ENCODE data around the gene ITPRID2. TPM values are rescaled to one million over a fixed set of nuclear protein-coding genes. Genes with fewer than 3 reads are reported as not detected.

ITPRID2 gene
- total RNA-seq (2016; rRNA removed; fragmentation: Illumina TruSeq; extraction: Trizol) (61.4 and 62.3 TPM in 2 replicates), polyA plus RNA-seq (2011; rRNA removed) (35.3 and 44.8 TPM in 2 replicates), polyA minus RNA-seq (2011; rRNA and poly(A)+ RNA removed; ENCODE audit: low replicate concordance) (41.9 and 108 TPM in 2 replicates), Bru-seq, nascent RNA (percentile 96 among the genes with signal in this experiment), BruChase-seq, experiment 1, labeled RNA remaining after a 6-hour chase (percentile 96 among the genes with signal in this experiment), BruChase-seq, experiment 2, labeled RNA remaining after a 2-hour chase (percentile 95 among the genes with signal in this experiment)
- total RNA-seq (2016; cell fraction: cytosol; rRNA removed; fragmentation: Illumina TruSeq; extraction: Trizol; ENCODE audit: low read depth) = 20.6 and 24.7 TPM in 2 replicates
- total RNA-seq (2016; cell fraction: insoluble cytoplasmic fraction; rRNA removed; fragmentation: Illumina TruSeq; extraction: Trizol) = 58.6 TPM in 2 replicates
- total RNA-seq (2016; cell fraction: membrane; rRNA removed; fragmentation: Illumina TruSeq; extraction: Trizol) = 55.8 and 67.6 TPM in 2 replicates
- total RNA-seq (2016; cell fraction: nucleus; rRNA removed; fragmentation: Illumina TruSeq; extraction: Trizol) = 88.9 and 104 TPM in 2 replicates
- 18.4 and 22.5 TPM in 2 replicates for polyA plus RNA-seq (2011; cell fraction: cytosol; rRNA removed)
- polyA plus RNA-seq (2011; cell fraction: nucleus; rRNA removed) = 53.6 and 55.5 TPM in 2 replicates
- 46.5 and 98.8 TPM in 2 replicates for polyA plus RNA-seq (2012)
- polyA plus RNA-seq (2016; cell fraction: cytosol; fragmentation: Illumina TruSeq; extraction: Trizol; ENCODE audit: low read depth) = 11.8 and 15.3 TPM in 2 replicates
- 41.0 and 41.5 TPM in 2 replicates for polyA plus RNA-seq (2016; cell fraction: insoluble cytoplasmic fraction; fragmentation: Illumina TruSeq; extraction: Trizol; ENCODE audit: low read depth)
- 30.8 and 35.3 TPM in 2 replicates for polyA plus RNA-seq (2016; cell fraction: membrane; fragmentation: Illumina TruSeq; extraction: Trizol; ENCODE audit: low read depth)
- 84.9 and 97.5 TPM in 2 replicates for polyA plus RNA-seq (2016; cell fraction: nucleus; fragmentation: Illumina TruSeq; extraction: Trizol; ENCODE audit: insufficient read depth, low read depth)
- polyA minus RNA-seq (2011; cell fraction: cytosol; rRNA and poly(A)+ RNA removed) = 29.6 and 32.2 TPM in 2 replicates
- 110 and 150 TPM in 2 replicates for polyA minus RNA-seq (2011; cell fraction: nucleus; rRNA and poly(A)+ RNA removed)
- long read RNA-seq, experiment 1, partial matches to known transcripts = 11 of 18 reads
- long read RNA-seq, experiment 1, other reads (novel, unspliced or antisense) = 3 of 18 reads
- long read RNA-seq, experiment 2, full-length matches to known transcripts = 5 of 42 reads
- long read RNA-seq, experiment 2, partial matches to known transcripts = 3 of 42 reads
- long read RNA-seq, experiment 2, other reads (novel, unspliced or antisense) = 34 of 42 reads

DNA sequence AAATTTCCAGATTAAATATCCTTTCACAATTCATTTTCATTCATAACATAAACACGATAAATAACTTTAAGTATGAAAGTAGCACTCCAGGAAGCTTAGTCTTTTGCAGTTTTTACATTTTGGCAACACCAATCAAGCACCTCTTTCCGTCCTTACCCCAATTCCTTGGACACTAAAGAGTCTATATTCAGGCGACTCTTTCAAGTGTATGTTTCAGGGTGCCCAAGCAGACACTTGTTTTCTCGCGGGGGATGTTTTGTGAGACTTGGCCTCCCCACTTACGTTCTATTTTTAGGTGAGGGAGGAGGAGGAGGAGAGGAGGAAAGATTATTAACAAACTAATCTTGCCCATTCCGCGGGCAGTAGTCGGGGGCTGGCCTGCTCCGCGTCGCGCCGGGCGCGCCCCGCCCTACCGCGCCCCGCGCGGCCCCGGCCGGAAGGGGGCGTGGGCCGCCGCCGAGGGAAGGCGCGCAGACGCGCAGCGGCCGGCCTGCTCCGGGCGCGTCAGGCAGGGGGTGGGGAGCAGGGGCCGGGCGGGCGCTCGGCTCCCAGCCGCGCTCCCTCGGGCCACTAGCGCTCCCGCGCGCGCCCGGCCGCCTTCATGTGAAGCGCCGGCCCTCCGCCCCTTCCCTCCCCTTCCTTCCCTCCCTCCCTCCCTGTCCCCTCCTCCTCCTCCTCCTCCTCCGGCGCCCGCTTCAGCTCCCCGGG lies at the start of gene ITPRID2:
TSS of gene ITPRID2 (plus strand) at position 473 of the 708 bp plus-strand sequence. CDS start 337 bp downstream, outside the sequence.
- Histone ChIP-seq H4K20me1 (ENCODE audit: insufficient read depth, low read length) (peaks cover 4% of the 10 kb centered on the region; the same call in 1 of the 2 replicates), H2AFZ (ENCODE audit: low read length) (peak within 1 kb of the TSS; percentile 97), H3K4me1 (ENCODE audit: insufficient read depth, low read length) (peaks cover 56% of the 10 kb centered on the region), H3K27me3 (ENCODE audit: control insufficient read depth in 1 of 2, insufficient read depth in 2 of 2, low read length in 2 of 2) (no peaks in the 10 kb centered on the region), H3K36me3 (replicated peaks in 1 of 2; ENCODE audit: control insufficient read depth in 1 of 2, insufficient read depth in 2 of 2, low read length in 2 of 2) (0 out of 5 replicates have a peak, but pooled peaks cover 0 to under 1% of the 10 kb centered on the region in 2 experiments), H3K4me3 (replicated peaks in 1 of 3; ENCODE audit: insufficient read depth in 1 of 3, low read depth in 2 of 3, low read length in 3 of 3) (peak within 1 kb of the TSS; percentile 79 to 96 (median 80)), H3K9ac (ENCODE audit: insufficient read depth, low read depth, low read length) (peak within 1 kb of the TSS; percentile 93), H3K79me2 (ENCODE audit: insufficient read depth, low read length) (peaks cover 40% of the 10 kb centered on the region), H3K27ac (ENCODE audit: extremely low read length, insufficient read depth, low read length) (peak within 1 kb of the TSS; percentile 96), H3K9me3 (ENCODE audit: low read length) (no peaks in the 10 kb centered on the region), H3K4me2 (ENCODE audit: low read depth, low read length) (peak within 1 kb of the TSS; percentile 92)
- in situ Hi-C loops (cut with HindIII; ENCODE audit: extremely low pct_ligation_motif_present, low pct_unique_long_range_greater_than_20kb) (loop anchor here (5.0 kb wide), 1 partner anchor 139 kb away; no protein-coding TSS in a partner anchor), intact Hi-C loops (cut with micrococcal nuclease; ENCODE audit: unreplicated experiment) (loop anchor here (2.0 to 10.0 kb wide), 3 partner anchors 63 to 823 kb away; partner anchors contain the start of gene DNAJC10)
- POLR2A ChIA-PET = interaction anchor here (0.9 to 1.9 kb wide), 5 partner anchors 9 to 104 kb away, joined by 3 to 7 read pairs (median 5); no protein-coding TSS in a partner anchor
- FAIRE-seq = no peak
- WGBS (ENCODE audit: low lambda C conversion rate) = 3% methylated on average over 34 of the region's 58 CpGs
- no TSS peak for BruUV-seq (replicated peaks)
- peak; percentile 95 for ATAC-seq
- CTCF ChIA-PET (ENCODE audit: low intra/inter-chr PET ratio, low total read pairs) = interaction anchor here (0.7 to 1.1 kb wide), 3 partner anchors 11 to 149 kb away, joined by 4 read pairs; no protein-coding TSS in a partner anchor
- DNase-seq (ENCODE audit: low spot score) = peak; percentile 80
- TF ChIP-seq ZSCAN5A (CRISPR knock-in tag; IDR thresholded peaks at IDR 0.05; ENCODE audit: borderline replicate concordance) = no peak
- TF ChIP-seq ZNF616 (CRISPR knock-in tag; IDR thresholded peaks at IDR 0.05; ENCODE audit: low read depth) = peak; percentile 9; the same call in 1 of the 2 replicates
- TF ChIP-seq ZNF557 (CRISPR knock-in tag; IDR thresholded peaks at IDR 0.05) = 0 out of 2 replicates have a peak, but pooled peaks have one; percentile 63
- no peak for TF ChIP-seq MATR3 (CRISPR knock-in tag; IDR thresholded peaks at IDR 0.05)
- peak; percentile 45 for TF ChIP-seq SKI (IDR thresholded peaks at IDR 0.05; ENCODE audit: partially characterized antibody)
- no peak for TF ChIP-seq ZNF609 (CRISPR knock-in tag; IDR thresholded peaks at IDR 0.05; ENCODE audit: borderline replicate concordance)
- peak; percentile 55 for TF ChIP-seq POLR2AphosphoS5 (IDR thresholded peaks at IDR 0.05; ENCODE audit: low read depth, low read length)
- TF ChIP-seq MXI1 (IDR thresholded peaks at IDR 0.05; ENCODE audit: borderline replicate concordance, low read depth, low read length) = peak; percentile 33; the same call in 2 of the 3 replicates
- no peak for TF ChIP-seq SAFB2 (CRISPR knock-in tag; IDR thresholded peaks at IDR 0.05; ENCODE audit: borderline replicate concordance, low read depth)
- 0 out of 2 replicates have a peak, but pooled peaks have one; percentile 2 for TF ChIP-seq SRF (IDR thresholded peaks at IDR 0.05; ENCODE audit: low read depth, low read length)
- peak; percentile 24; the same call in 1 of the 2 replicates for TF ChIP-seq GATAD2A (CRISPR knock-in tag; IDR thresholded peaks at IDR 0.05)
